Measurements from ENCODE around the gene KCNQ1. TPM values are rescaled to one million over a fixed set of nuclear protein-coding genes. Genes with fewer than 3 reads are reported as not detected.

The KCNQ1 gene
- total RNA-seq, 2 experiments from 2014 or later: 8.7 to 9.5 TPM

GRCh38 chr11:2728663-2729332 is 284.0 kb downstream of the KCNQ1 start:
- H3K4me1 Mint-ChIP-seq (ENCODE audit: low read depth): no peaks in the 10 kb centered on the region
- no peaks in the 10 kb centered on the region for H3K9me3 Mint-ChIP-seq
- ChIA-PET CTCF (no interaction called here), POLR2A (no interaction called here)
- H3K27me3 Mint-ChIP-seq: no peaks in the 10 kb centered on the region
- TF ChIP-seq CTCF (IDR thresholded peaks at IDR 0.05): no peak
- intact Hi-C loops (cut with micrococcal nuclease): no loop called here
- no peak overlapping the region for H3K4me3 Mint-ChIP-seq
- ATAC-seq: no peak
- H3K27ac Mint-ChIP-seq: no peak overlapping the region
- DNase-seq: no peak
- no peaks in the 10 kb centered on the region for H3K36me3 Mint-ChIP-seq (ENCODE audit: low read depth)

- ATAC-seq: no peak
- ChIA-PET CTCF (interaction anchor here (1.0 kb wide), 1 partner anchor 197 kb away, joined by 3 read pairs; no protein-coding TSS in a partner anchor), POLR2A (interaction anchor here (0.5 kb wide), 1 partner anchor 49 kb away, joined by 3 read pairs; no protein-coding TSS in a partner anchor)
- H3K27me3 Mint-ChIP-seq: no peaks in the 10 kb centered on the region
- no peaks in the 10 kb centered on the region for H3K36me3 Mint-ChIP-seq (ENCODE audit: low read depth)
- intact Hi-C loops (cut with micrococcal nuclease): no loop called here
- DNase-seq: no peak
- H3K4me1 Mint-ChIP-seq (ENCODE audit: low read depth): no peaks in the 10 kb centered on the region
- H3K4me3 Mint-ChIP-seq: no peak overlapping the region
- no peaks in the 10 kb centered on the region for H3K9me3 Mint-ChIP-seq
- TF ChIP-seq CTCF (IDR thresholded peaks at IDR 0.05): no peak
- H3K27ac Mint-ChIP-seq: no peak overlapping the region
Measured at GRCh38 chr11:2729841-2730240, 285.0 kb downstream of the KCNQ1 start.

GRCh38 chr11:2730272-2731129 is 285.7 kb downstream of the KCNQ1 start:
- POLR2A ChIA-PET: interaction anchor here (0.5 kb wide), 1 partner anchor 50 kb away, joined by 3 read pairs; no protein-coding TSS in a partner anchor
- no peaks in the 10 kb centered on the region for H3K9me3 Mint-ChIP-seq
- intact Hi-C loops (cut with micrococcal nuclease): no loop called here
- no peak overlapping the region for H3K4me3 Mint-ChIP-seq
- H3K27me3 Mint-ChIP-seq: no peaks in the 10 kb centered on the region
- DNase-seq (no peak), ATAC-seq (no peak)
- H3K4me1 Mint-ChIP-seq (ENCODE audit: low read depth): no peaks in the 10 kb centered on the region
- no peak for TF ChIP-seq CTCF (IDR thresholded peaks at IDR 0.05)
- CTCF ChIA-PET: interaction anchor here (1.0 kb wide), 1 partner anchor 198 kb away, joined by 3 read pairs; no protein-coding TSS in a partner anchor
- no peak overlapping the region for H3K27ac Mint-ChIP-seq
- H3K36me3 Mint-ChIP-seq (ENCODE audit: low read depth): no peaks in the 10 kb centered on the region

GRCh38 chr11:2731130-2732125 is 286.6 kb downstream of the KCNQ1 start:
- no peaks in the 10 kb centered on the region for H3K9me3 Mint-ChIP-seq
- intact Hi-C loops (cut with micrococcal nuclease): no loop called here
- no peaks in the 10 kb centered on the region for H3K27me3 Mint-ChIP-seq
- DNase-seq: no peak
- ChIA-PET CTCF (no interaction called here), POLR2A (no interaction called here)
- ATAC-seq: no peak
- no peak overlapping the region for H3K27ac Mint-ChIP-seq
- no peaks in the 10 kb centered on the region for H3K36me3 Mint-ChIP-seq (ENCODE audit: low read depth)
- TF ChIP-seq CTCF (IDR thresholded peaks at IDR 0.05): no peak
- no peak overlapping the region for H3K4me3 Mint-ChIP-seq
- H3K4me1 Mint-ChIP-seq (ENCODE audit: low read depth): no peaks in the 10 kb centered on the region

All from activated CD8-positive, alpha-beta T cell treated with anti-CD3 and anti-CD28 coated beads for 36 hours (primary cell).